GM12891 (cell line): Measurements from ENCODE around the gene CAB39.

Experiments used
- PAX5 ChIP-seq: IDR thresholded peaks from 2 replicates; pipeline ENCODE4 v1.6.1; 2011; ENCODE audit warnings: low read length, moderate library complexity, mild to moderate bottlenecking; ENCODE audit not compliant: insufficient read depth, severe bottlenecking
- POLR2A ChIP-seq: IDR thresholded peaks from 2 replicates; pipeline ENCODE4 v1.6.1; 2011; ENCODE audit warnings: low read depth, low read length, control low read depth
- POLR2AphosphoS5 ChIP-seq: IDR thresholded peaks from 2 replicates; pipeline ENCODE4 v1.6.1; 2011; ENCODE audit warnings: low read depth, low read length, control low read depth
- POU2F2 ChIP-seq: IDR thresholded peaks from 2 replicates; pipeline ENCODE4 v1.6.1; 2011; ENCODE audit warnings: low read depth, mild to moderate bottlenecking, control low read depth, low read length, moderate library complexity
- SPI1 ChIP-seq: IDR thresholded peaks from 2 replicates; pipeline ENCODE4 v1.6.1; 2011; ENCODE audit warnings: low read depth, low read length, control low read depth
- TAF1 ChIP-seq: IDR thresholded peaks from 2 replicates; pipeline ENCODE4 v1.6.1; 2011; ENCODE audit warnings: low read depth, low read length, control low read depth

GRCh38 chr2:230764346-230764745, 51.7 kb downstream of the CAB39 start:
- TF ChIP-seq POLR2A: no peak
- no peak for TF ChIP-seq SPI1
- no peak for TF ChIP-seq PAX5
- no peak for TF ChIP-seq POLR2AphosphoS5
- TF ChIP-seq TAF1: no peak
- no peak for TF ChIP-seq POU2F2
